HG03575 (cell line): ENCODE data around the gene ITIH3.

Source experiments
- ATAC-seq: cut with Tn5 transposase; IDR thresholded peaks from one replicate; pipeline ENCODE4 v1.9.1; 2021; ENCODE audit not compliant: unreplicated experiment, insufficient number of reproducible peaks, low FRiP score; ENCODE audit errors: extremely low read depth

ITIH3 gene

GRCh38 chr3:52777959-52778805 lies 16.4 kb upstream of the ITIH3 start:
- ATAC-seq, result no peak

GRCh38 chr3:52779011-52779836 lies 15.4 kb upstream of the ITIH3 start:
- no peak for ATAC-seq

GRCh38 chr3:52779837-52780585 lies 14.6 kb upstream of the ITIH3 start:
- ATAC-seq, result no peak

GRCh38 chr3:52781741-52782140 lies 12.9 kb upstream of the ITIH3 start:
- ATAC-seq, result no peak

GRCh38 chr3:52782412-52783210 lies 12.0 kb upstream of the ITIH3 start:
- no peak for ATAC-seq

- no peak for ATAC-seq
Observed at GRCh38 chr3:52783211-52783555, 11.4 kb upstream of the ITIH3 start.

GRCh38 chr3:52784021-52784621 lies 10.5 kb upstream of the ITIH3 start:
- no peak for ATAC-seq

GRCh38 chr3:52784931-52785590 lies 9.5 kb upstream of the ITIH3 start:
- no peak for ATAC-seq

GRCh38 chr3:52786330-52787215 lies 8.0 kb upstream of the ITIH3 start:
- no peak for ATAC-seq

GRCh38 chr3:52787246-52787645 lies 7.3 kb upstream of the ITIH3 start:
- no peak for ATAC-seq

- no peak for ATAC-seq
Observed at GRCh38 chr3:52787672-52788625, 6.6 kb upstream of the ITIH3 start.

GRCh38 chr3:52788890-52789745 lies 5.5 kb upstream of the ITIH3 start:
- ATAC-seq, result no peak

GRCh38 chr3:52789746-52790040 lies 4.9 kb upstream of the ITIH3 start:
- ATAC-seq, result no peak

- ATAC-seq, result no peak
Observed at GRCh38 chr3:52790337-52790736, 4.3 kb upstream of the ITIH3 start.

- ATAC-seq, result no peak
Observed at GRCh38 chr3:52790741-52791140, 3.9 kb upstream of the ITIH3 start.
